HG02981 (cell line): ENCODE results near the gene NHLRC1.

ENCODE experiments used
- ATAC-seq: cut with Tn5 transposase; IDR thresholded peaks from one replicate; pipeline ENCODE4 v1.9.1; 2021; ENCODE audit warnings: mild to moderate bottlenecking, moderate library complexity; ENCODE audit not compliant: unreplicated experiment

Gene NHLRC1

DNA sequence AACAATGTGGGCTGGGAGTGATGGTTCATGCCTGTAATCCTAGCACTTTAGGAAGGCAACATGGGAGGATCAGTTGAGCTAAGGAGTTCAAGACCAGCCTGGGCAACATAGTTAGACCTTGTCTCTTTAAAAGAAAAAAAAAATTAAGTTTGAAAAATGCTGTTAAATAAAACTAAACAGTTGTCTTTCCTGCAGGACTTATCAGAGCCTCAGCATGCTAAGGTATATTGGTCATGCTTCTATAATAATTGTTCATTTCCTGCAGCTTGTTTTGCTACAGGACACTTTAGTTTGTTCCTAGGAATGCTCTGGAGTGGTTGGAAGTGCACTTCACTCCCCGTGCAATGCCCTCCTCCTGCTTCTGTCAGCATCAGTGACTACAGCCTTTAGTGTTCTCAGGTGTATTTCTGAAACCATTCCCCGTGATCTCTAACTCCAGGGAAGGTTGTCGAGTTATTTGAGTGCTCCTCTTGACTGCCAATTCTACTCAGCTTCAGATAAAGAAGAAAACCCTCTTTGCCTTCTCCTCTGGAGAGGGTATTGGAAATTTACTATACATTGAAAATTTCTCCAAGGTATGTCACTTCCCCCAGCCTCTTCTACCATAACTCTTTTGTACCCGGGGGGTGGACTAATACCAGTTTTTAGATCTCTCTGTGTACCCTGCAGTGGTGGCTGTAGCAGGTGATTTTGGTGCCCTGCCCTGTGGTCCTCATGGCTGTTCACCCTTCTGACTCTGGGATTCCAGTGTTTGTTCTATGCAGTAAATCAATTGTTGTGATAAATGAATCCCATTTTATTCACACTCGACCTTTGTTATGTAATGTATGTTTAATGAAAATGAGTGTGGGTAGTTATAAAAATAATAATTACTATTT lies 33.8 kb downstream of the NHLRC1 start:
- no peak for ATAC-seq

DNA sequence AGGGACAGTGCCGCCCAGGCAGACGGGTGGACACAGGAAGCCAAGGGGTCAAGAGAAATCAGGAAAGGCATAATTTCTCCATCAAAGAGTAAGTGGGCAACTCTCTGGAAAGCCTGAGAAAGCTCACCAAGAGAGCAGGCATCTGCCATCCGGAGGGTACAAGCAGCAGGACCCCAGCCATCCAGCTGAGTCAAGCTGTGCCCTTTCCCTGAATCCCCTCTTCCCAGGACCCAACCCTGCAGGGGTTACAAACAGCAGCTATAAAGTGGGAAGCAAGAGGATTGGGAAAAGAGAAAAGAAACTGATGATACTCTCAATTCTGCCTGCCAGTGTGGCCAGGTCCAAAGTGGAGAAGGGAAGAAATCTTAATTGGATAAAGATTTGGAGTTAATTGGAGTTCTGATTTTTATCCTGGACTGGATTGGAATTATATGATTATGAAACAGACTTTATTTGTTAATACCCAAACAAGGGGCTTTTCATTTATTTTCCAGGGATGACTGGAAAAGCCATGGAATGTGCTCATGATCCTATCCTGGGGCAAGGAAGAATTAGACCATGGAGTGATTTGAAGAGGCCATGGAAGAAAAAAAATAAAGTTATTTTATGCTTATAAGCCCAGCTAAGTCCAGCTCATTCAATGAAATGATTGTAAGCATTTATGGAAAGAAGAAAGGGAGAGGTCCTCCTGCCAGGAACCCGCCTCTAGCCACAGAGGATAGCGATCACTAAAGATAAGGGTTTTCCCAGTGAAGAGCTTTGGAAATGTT lies 34.9 kb downstream of the NHLRC1 start:
- no peak for ATAC-seq

DNA sequence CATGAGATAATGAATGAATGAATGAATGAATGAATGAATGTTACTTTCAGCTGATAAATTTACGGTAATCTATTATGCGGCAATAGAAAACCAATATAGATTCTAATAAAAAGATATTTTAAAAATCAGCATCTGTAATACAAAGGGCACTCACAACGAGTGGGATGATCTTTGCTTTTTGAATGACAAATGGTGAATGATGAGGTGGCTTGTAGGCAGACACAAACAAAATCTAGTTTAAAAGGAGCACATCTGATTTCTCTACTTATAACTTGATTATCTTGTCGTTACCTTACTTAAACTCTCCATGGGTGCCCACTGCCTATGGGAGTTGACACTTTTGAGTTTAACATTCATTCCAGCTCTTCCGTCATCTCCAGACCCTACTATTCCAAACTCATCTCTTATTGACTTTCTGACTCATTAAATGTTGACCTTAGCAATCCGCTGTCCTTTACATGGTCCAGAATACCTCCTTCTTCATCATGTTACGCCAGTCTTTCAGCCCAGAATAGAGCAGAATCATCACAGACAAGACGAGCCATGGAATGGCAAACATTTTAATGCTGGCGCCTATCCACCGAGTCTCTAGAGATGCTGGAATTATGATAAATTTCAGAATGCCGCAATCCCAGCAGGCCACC lies 41.3 kb downstream of the NHLRC1 start:
- ATAC-seq = no peak

DNA sequence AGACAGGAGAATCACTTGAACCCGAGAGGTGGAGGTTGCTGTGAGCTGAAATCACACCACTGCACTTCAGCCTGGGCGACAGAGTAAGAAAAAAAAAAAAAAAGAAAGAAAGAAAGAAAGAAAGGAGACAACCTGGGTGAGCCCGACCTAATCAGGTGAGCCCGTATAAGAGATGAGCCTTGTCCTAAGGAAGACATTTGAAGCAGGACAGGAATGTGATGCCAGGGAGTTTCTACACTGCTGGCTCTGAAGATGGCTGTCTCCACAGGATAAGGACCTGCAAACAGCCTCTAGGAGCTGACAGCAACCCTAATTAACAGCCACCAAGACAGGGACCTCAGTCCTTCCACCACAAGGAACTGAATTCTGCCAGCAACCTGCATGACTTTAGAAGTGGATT lies 41.9 kb downstream of the NHLRC1 start:
- ATAC-seq = no peak

DNA sequence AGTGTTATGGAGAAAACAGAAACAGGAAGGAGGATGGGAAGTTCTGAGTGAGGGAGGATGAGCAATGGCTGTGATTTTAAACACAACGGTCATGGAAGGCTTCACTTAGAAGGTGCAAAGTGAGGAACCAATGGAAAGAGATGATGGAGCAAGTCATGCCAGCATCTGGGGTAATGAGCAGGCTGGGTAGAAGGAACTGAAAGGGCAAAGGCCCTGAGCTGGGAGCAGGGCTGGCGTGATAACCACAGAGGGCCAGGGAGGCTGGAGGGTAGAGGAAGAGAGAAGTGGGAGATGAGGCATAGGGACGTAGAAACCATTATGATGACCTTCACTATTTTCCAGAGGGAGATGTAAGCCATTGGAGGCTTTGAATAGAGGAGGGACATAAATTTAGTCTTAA lies 43.6 kb downstream of the NHLRC1 start:
- ATAC-seq = no peak

DNA sequence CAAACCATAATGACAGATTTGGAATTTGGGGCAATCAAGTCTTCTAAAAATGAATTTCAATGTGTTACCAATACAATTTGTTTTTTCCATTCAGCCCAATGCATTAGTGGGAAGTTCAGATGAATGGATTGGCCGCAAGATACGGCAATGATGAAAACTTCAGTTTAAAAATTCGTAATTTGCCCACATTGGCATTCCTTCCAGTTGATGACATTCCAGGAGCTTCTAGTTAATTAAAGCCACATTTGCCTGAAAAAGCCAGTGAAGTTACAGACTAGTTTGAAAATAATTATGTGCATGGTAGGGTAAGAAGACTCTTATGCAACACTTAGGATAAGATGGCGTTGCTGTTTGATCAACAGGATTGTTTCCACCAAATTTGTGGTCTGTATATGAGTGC lies 46.2 kb downstream of the NHLRC1 start:
- no peak for ATAC-seq

DNA sequence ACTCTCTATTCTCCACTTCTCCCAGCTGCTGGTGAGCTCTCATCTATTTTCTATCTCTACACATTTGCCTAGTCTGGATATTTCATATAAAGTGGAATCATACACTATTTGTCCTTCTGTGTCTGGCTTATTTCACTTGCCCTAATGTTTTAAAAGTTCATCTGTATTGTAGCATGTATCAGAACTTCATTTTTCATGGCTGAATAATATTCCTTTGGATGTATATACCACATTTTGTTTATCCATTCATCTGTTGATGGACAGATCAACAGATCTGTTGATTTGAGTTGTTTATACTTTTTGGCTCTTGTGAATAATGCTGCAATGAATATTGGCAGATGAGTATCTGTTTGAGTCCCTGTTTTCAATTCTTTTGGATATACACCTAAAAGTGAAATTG lies 49.6 kb downstream of the NHLRC1 start:
- no peak for ATAC-seq

DNA sequence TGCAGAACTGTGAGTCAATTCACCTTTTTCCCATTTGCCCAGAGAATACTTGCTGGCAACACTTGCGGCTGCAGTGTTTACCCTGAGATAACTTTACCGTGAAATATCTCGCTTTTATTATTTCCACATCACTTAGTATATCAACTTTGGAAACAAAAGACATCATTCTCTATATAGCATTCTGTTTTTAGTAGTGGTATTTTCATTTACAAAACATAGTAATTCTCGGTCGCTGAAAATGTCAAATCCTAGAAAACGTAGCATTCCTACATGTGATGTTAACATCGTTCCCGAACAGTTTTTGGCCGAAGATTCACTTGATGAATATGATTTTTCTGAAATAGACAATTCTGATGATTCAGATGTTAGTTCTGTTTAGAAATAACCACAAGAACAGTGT lies 52.0 kb downstream of the NHLRC1 start:
- no peak for ATAC-seq
